ENCODE measurements around the gene DGAT2.

Gene DGAT2

GRCh38 chr11:75814677-75815344 lies 46.2 kb downstream of the DGAT2 start, which contains the start of gene UVRAG:
UVRAG (plus strand) TSS chr11:75815210; CDS start chr11:75815408, 198 bp downstream.
- H3K4me3 ChIP-seq (ENCODE audit: low read depth, low read length): peak within 1 kb of the TSS; percentile 95
- peak; percentile 97 for DNase-seq (ENCODE audit: low read depth)

- no peak for DNase-seq (ENCODE audit: low read depth)
- H3K4me3 ChIP-seq (ENCODE audit: low read depth, low read length): peak overlapping the region; percentile 95
Measured at GRCh38 chr11:75815345-75816168, 47.0 kb downstream of the DGAT2 start.

GRCh38 chr11:75816561-75817239 lies 48.1 kb downstream of the DGAT2 start:
- peak overlapping the region; percentile 95 for H3K4me3 ChIP-seq (ENCODE audit: low read depth, low read length)
- no peak for DNase-seq (ENCODE audit: low read depth)

GRCh38 chr11:75820645-75821044 lies 52.1 kb downstream of the DGAT2 start:
- H3K4me3 ChIP-seq (ENCODE audit: low read depth, low read length): no peak overlapping the region
- DNase-seq (ENCODE audit: low read depth): no peak

GRCh38 chr11:75821202-75821601 lies 52.6 kb downstream of the DGAT2 start:
- DNase-seq (ENCODE audit: low read depth): no peak
- no peak overlapping the region for H3K4me3 ChIP-seq (ENCODE audit: low read depth, low read length)

- no peak overlapping the region for H3K4me3 ChIP-seq (ENCODE audit: low read depth, low read length)
- no peak for DNase-seq (ENCODE audit: low read depth)
Measured at GRCh38 chr11:75822541-75822940, 54.0 kb downstream of the DGAT2 start.

- no peak overlapping the region for H3K4me3 ChIP-seq (ENCODE audit: low read depth, low read length)
- no peak for DNase-seq (ENCODE audit: low read depth)
Measured at GRCh38 chr11:75823415-75823814, 54.8 kb downstream of the DGAT2 start.

- no peak overlapping the region for H3K4me3 ChIP-seq (ENCODE audit: low read depth, low read length)
- DNase-seq (ENCODE audit: low read depth): no peak
Measured at GRCh38 chr11:75823946-75824345, 55.4 kb downstream of the DGAT2 start.

- no peak overlapping the region for H3K4me3 ChIP-seq (ENCODE audit: low read depth, low read length)
- DNase-seq (ENCODE audit: low read depth): no peak
Measured at GRCh38 chr11:75826461-75827230, 58.1 kb downstream of the DGAT2 start.

GRCh38 chr11:75827562-75827961 lies 59.0 kb downstream of the DGAT2 start:
- no peak overlapping the region for H3K4me3 ChIP-seq (ENCODE audit: low read depth, low read length)
- DNase-seq (ENCODE audit: low read depth): no peak

- no peak for DNase-seq (ENCODE audit: low read depth)
- H3K4me3 ChIP-seq (ENCODE audit: low read depth, low read length): no peak overlapping the region
Measured at GRCh38 chr11:75831915-75832502, 63.4 kb downstream of the DGAT2 start.

- no peak for DNase-seq (ENCODE audit: low read depth)
Measured at GRCh38 chr11:75834728-75835127, 66.2 kb downstream of the DGAT2 start.

GRCh38 chr11:75836417-75836816 lies 67.8 kb downstream of the DGAT2 start:
- DNase-seq (ENCODE audit: low read depth): no peak
- no peak overlapping the region for H3K4me3 ChIP-seq (ENCODE audit: low read depth, low read length)

More at GRCh38 chr11:75834728-75835127, 66.2 kb downstream of the DGAT2 start:
- H3K4me3 ChIP-seq (ENCODE audit: low read depth, low read length): no peak overlapping the region

- DNase-seq (ENCODE audit: low read depth): no peak
- H3K4me3 ChIP-seq (ENCODE audit: low read depth, low read length): no peak overlapping the region
Measured at GRCh38 chr11:75839851-75840250, 71.3 kb downstream of the DGAT2 start.

GRCh38 chr11:75840522-75840921 lies 71.9 kb downstream of the DGAT2 start:
- no peak for DNase-seq (ENCODE audit: low read depth)
- no peak overlapping the region for H3K4me3 ChIP-seq (ENCODE audit: low read depth, low read length)

GRCh38 chr11:75841739-75842138 lies 73.2 kb downstream of the DGAT2 start:
- H3K4me3 ChIP-seq (ENCODE audit: low read depth, low read length): no peak overlapping the region
- no peak for DNase-seq (ENCODE audit: low read depth)

- no peak overlapping the region for H3K4me3 ChIP-seq (ENCODE audit: low read depth, low read length)
- DNase-seq (ENCODE audit: low read depth): no peak
Measured at GRCh38 chr11:75845324-75845723, 76.7 kb downstream of the DGAT2 start.

GRCh38 chr11:75849894-75850293 lies 81.3 kb downstream of the DGAT2 start:
- H3K4me3 ChIP-seq (ENCODE audit: low read depth, low read length): no peak overlapping the region
- DNase-seq (ENCODE audit: low read depth): no peak

GRCh38 chr11:75850787-75851186 lies 82.2 kb downstream of the DGAT2 start:
- DNase-seq (ENCODE audit: low read depth): no peak
- H3K4me3 ChIP-seq (ENCODE audit: low read depth, low read length): no peak overlapping the region

Measured in skeletal muscle cell (primary cell).